GM12878 (cell line): ENCODE results near the gene ZC3H7B. TPM values are rescaled to one million over a fixed set of nuclear protein-coding genes. Genes with fewer than 3 reads are reported as not detected.
"Not testable (repeated sequence)": the region's sequence is repeated elsewhere in the genome, so short reads cannot be mapped to it uniquely, and the experiment has no call there.

ENCODE experiments used
- ATAC-seq: fragments of 200-7000 bp; cut with Tn5 transposase; 3 replicates; pipeline ENCODE4 v1.9.1; 2020; ENCODE audit warnings: mild to moderate bottlenecking, moderate library complexity
- BruUV-seq: library from RNA; stranded (reverse); fragments of 400-500 nt; replicated peaks from 2 replicates; lab custom pipeline; 2021; lab: Mats Ljungman, UMichigan
- CTCF ChIA-PET: fragments of 300-600 bp; sonication (Branson Sonifier 250); formaldehyde crosslinking; extraction: SDS; loops from one replicate; lab custom pipeline; 2021; ENCODE audit warnings: inconsistent platforms; lab: Yijun Ruan, JAX
- POLR2A ChIA-PET: fragments of 350-600 bp; formaldehyde crosslinking; extraction: SDS; loops from one replicate; lab custom pipeline; 2021; ENCODE audit warnings: inconsistent platforms; lab: Charles Lee
- RAD21 ChIA-PET: fragments of 300-600 bp; sonication (Branson Sonifier 250); formaldehyde crosslinking; loops from one replicate; lab custom pipeline; 2023; ENCODE audit warnings: antibody characterized with exemption; ENCODE audit not compliant: unreplicated experiment; lab: Charles Lee
- SMC1A ChIA-PET: fragments of 300-600 bp; sonication (Branson Sonifier 250); formaldehyde crosslinking; loops from one replicate; lab custom pipeline; 2023; ENCODE audit not compliant: unreplicated experiment, uncharacterized antibody; lab: Charles Lee
- DNase-seq: peaks from one replicate; pipeline ENCODE4 v3.0.0-alpha.2; 2011; ENCODE audit warnings: low read depth, low spot score
- FAIRE-seq: peaks from 3 replicates; lab custom pipeline; 2011; peaks lifted over from hg19 to GRCh38; lab: Jason Lieb, UNC
- H2AFZ ChIP-seq: 2 replicates; pipeline ENCODE4 v1.6.0; 2011; ENCODE audit warnings: low read depth, low read length, control low read depth; ENCODE audit not compliant: control insufficient read depth
- H3K27ac ChIP-seq: 2 replicates; pipeline ENCODE4 v1.5.1; 2011; ENCODE audit warnings: control low read depth; ENCODE audit not compliant: control insufficient read depth, insufficient read depth
- H3K27me3 ChIP-seq, 2 experiments: replicated peaks in 1 of 2; 2 replicates each; pipeline versions ENCODE4 v1.6.0 to v1.6.1; 2011; ENCODE audit warnings: low read length in 1 of 2; ENCODE audit not compliant: control insufficient read depth in 2 of 2, insufficient read depth in 2 of 2
- H3K36me3 ChIP-seq, 2 experiments: 2 replicates each; pipeline ENCODE4 v1.5.1; 2011; ENCODE audit warnings: low read length in 1 of 2; ENCODE audit not compliant: control insufficient read depth in 2 of 2, insufficient read depth in 2 of 2
- H3K4me1 ChIP-seq: 2 replicates; pipeline ENCODE4 v1.6.1; 2011; ENCODE audit warnings: mild to moderate bottlenecking, low read length, moderate library complexity, mixed read lengths; ENCODE audit not compliant: control insufficient read depth, insufficient read depth
- H3K4me2 ChIP-seq: 2 replicates; pipeline ENCODE4 v1.6.0; 2011; ENCODE audit warnings: control low read depth; ENCODE audit not compliant: control insufficient read depth, insufficient read depth
- H3K4me3 ChIP-seq: fragments of 200-600 bp; sonication (generic); 2 replicates; pipeline ENCODE4 v1.5.1; 2016
- H3K79me2 ChIP-seq: 2 replicates; pipeline ENCODE4 v1.6.0; 2011; ENCODE audit warnings: low read length; ENCODE audit not compliant: control insufficient read depth, insufficient read depth
- H3K9ac ChIP-seq: 2 replicates; pipeline ENCODE4 v1.8.0; 2011; ENCODE audit warnings: low read length, control low read depth, mixed read lengths; ENCODE audit not compliant: control insufficient read depth, insufficient read depth
- H3K9me3 ChIP-seq: replicated peaks from 3 replicates; pipeline ENCODE4 v1.5.1; 2011; ENCODE audit warnings: mild to moderate bottlenecking, low read length; ENCODE audit not compliant: control insufficient read depth, insufficient read depth
- H4K20me1 ChIP-seq: 2 replicates; pipeline ENCODE4 v1.6.0; 2011; ENCODE audit not compliant: control insufficient read depth, insufficient read depth
- ASH2L ChIP-seq: fragments of 300-600, 200-600 bp; sonication (generic); IDR thresholded peaks from 2 replicates; pipeline ENCODE4 v1.6.1; 2017; ENCODE audit warnings: low read depth, mild to moderate bottlenecking, borderline replicate concordance
- RFX5 ChIP-seq: IDR thresholded peaks from 2 replicates; pipeline ENCODE4 v1.6.1; 2011; ENCODE audit warnings: low read depth, low read length, improper control_type of control experiment
- SIN3A ChIP-seq: IDR thresholded peaks from 2 replicates; pipeline ENCODE4 v1.6.1; 2012; ENCODE audit warnings: low read depth, low read length, improper control_type of control experiment
- ZNF207 ChIP-seq: fragments of 450-650 bp; IDR thresholded peaks from 2 replicates; pipeline ENCODE4 v1.6.1; 2014; ENCODE audit warnings: antibody characterized with exemption, mild to moderate bottlenecking, borderline replicate concordance
- WGBS: methylation state at CpG from one replicate; pipeline ENCODE4 v1.1.6; 2016; ENCODE audit warnings: low lambda C conversion rate; ENCODE audit not compliant: insufficient replicate concordance, insufficient coverage; ENCODE audit errors: missing lambda C conversion rate; 5-methylcytosine and 5-hydroxymethylcytosine counted together
- in situ Hi-C: fragments of 300-500 bp; cut with MboI; formaldehyde crosslinking; loops from 9 replicates; pipeline ENCODE4 v1.14.3; 2018; ENCODE audit warnings: mixed read lengths
- intact Hi-C: fragments of 100-400 bp; cut with micrococcal nuclease; formaldehyde crosslinking; loops from one replicate; pipeline ENCODE4 v1.14.2; 2022; ENCODE audit not compliant: unreplicated experiment
- polyA plus RNA-seq, 11 experiments: library from polyadenylated mRNA; depleted of rRNA in 4 of 11; unstranded in 6 of 11; stranded (reverse) in 5 of 11; fragments of >200 nt; fragmentation: Nextera tagmentation in 4 of 11; fragmentation: Illumina TruSeq in 1 of 11; extraction: Ambion mirVana in 4 of 11; extraction: Trizol in 1 of 11; gene quantifications; 1 replicate in 1 of 11; 2 replicates in 10 of 11; pipeline versions ENCODE4 v1.2.1 to v1.2.3, GENCODE V29; 2011 to 2016; ENCODE audit warnings: inconsistent platforms in 2 of 11, missing spikeins in 2 of 11, low read depth in 1 of 11
- total RNA-seq, 4 experiments: library from RNA; depleted of rRNA in 3 of 4; stranded (reverse); fragments of >200 nt in 3 of 4; fragmentation: Illumina TruSeq in 1 of 4; extraction: Trizol in 1 of 4; gene quantifications; 2 replicates each; pipeline versions ENCODE4 v1.2.1 to v1.2.3, GENCODE V29; 2013 to 2021
- TF ChIP-seq, protein P1 (sequence below): fragments of 450-650 bp; IDR thresholded peaks from 2 replicates; pipeline ENCODE4 v1.6.1; 2018; ENCODE audit warnings: mild to moderate bottlenecking, low read depth, moderate library complexity; ENCODE audit not compliant: partially characterized antibody

Gene ZC3H7B
- total and polyA plus RNA-seq, 10 of the 15 experiments (the other 5 are each of a cell fraction or from before 2014, with no cell fraction given), result 0.26 to 52.3 (median 22.4) TPM

GRCh38 chr22:41257696-41258095, 43.6 kb upstream of the ZC3H7B start (continued):
- TF ChIP-seq, protein P1, sequence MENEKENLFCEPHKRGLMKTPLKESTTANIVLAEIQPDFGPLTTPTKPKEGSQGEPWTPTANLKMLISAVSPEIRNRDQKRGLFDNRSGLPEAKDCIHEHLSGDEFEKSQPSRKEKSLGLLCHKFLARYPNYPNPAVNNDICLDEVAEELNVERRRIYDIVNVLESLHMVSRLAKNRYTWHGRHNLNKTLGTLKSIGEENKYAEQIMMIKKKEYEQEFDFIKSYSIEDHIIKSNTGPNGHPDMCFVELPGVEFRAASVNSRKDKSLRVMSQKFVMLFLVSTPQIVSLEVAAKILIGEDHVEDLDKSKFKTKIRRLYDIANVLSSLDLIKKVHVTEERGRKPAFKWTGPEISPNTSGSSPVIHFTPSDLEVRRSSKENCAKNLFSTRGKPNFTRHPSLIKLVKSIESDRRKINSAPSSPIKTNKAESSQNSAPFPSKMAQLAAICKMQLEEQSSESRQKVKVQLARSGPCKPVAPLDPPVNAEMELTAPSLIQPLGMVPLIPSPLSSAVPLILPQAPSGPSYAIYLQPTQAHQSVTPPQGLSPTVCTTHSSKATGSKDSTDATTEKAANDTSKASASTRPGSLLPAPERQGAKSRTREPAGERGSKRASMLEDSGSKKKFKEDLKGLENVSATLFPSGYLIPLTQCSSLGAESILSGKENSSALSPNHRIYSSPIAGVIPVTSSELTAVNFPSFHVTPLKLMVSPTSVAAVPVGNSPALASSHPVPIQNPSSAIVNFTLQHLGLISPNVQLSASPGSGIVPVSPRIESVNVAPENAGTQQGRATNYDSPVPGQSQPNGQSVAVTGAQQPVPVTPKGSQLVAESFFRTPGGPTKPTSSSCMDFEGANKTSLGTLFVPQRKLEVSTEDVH, result no peak
- TF ChIP-seq SIN3A, result no peak
- no peak for TF ChIP-seq RFX5
- TF ChIP-seq ASH2L, result no peak
- TF ChIP-seq ZNF207, result no peak
- TF ChIP-seq, all 136 proteins: peak for 0

DNA sequence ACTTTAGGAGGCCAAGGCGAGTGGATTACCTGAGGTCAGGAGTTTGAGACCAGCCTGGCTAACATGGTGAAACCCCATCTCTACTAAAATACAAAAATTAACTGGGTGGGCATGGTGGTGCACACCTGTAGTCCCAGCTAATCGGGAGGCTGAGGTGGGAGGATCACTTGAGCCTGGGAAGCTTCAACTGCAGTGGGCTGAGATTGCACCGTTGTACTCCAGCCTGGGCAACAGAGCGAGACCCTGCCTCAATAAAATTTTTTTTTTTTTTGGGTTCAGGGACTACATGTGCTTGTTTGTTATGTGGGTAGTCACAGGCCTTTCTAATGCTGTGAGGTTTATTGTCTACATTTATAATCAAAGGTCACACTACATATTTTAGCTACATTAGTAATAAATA, 41.6 kb upstream of the ZC3H7B start:
- H4K20me1 ChIP-seq, H2AFZ ChIP-seq, H3K27ac ChIP-seq, DNase-seq, ATAC-seq, H3K4me2 ChIP-seq, H3K4me3 ChIP-seq, FAIRE-seq, POLR2A ChIA-PET, intact Hi-C loops, H3K4me1 ChIP-seq, H3K79me2 ChIP-seq, H3K27me3 ChIP-seq, in situ Hi-C loops, H3K9me3 ChIP-seq, RAD21 ChIA-PET, H3K9ac ChIP-seq, BruUV-seq: not testable (repeated sequence)
- H3K36me3 ChIP-seq, result peaks cover 22 to 60% of the 10 kb centered on the region in 2 experiments; a peak in 3 of 4 replicates
- ChIA-PET CTCF (interaction anchor here (0.7 to 0.8 kb wide), 2 partner anchors 23 to 458 kb away, joined by 3 to 5 read pairs; no protein-coding TSS in a partner anchor), SMC1A (interaction anchor here (0.5 to 0.6 kb wide), 2 partner anchors 10 to 488 kb away, joined by 3 to 4 read pairs; no protein-coding TSS in a partner anchor)
- 95% methylated on average over 4 of the region's 4 CpGs for WGBS
